ENCODE data around the gene GMDS.

Gene GMDS

DNA sequence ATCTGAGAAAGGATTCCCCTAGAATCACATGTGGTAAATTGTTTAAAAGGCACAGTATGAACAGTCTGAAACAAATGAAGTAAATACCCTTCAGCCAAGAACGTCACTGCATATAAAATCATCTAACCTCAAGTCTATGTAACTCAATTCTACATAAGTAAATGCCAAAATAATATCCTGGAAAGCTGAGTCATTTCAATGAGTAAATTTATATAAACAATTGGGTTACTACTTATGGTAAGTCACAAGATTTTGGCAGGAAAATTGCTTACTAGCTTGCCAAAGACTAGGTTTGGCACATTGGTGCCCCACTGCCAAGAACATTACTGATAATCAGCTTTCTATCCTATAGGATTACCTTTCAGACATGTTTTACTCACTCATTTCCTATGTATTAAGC lies 8.4 kb downstream of the GMDS start:
- DNase-seq = no peak

DNA sequence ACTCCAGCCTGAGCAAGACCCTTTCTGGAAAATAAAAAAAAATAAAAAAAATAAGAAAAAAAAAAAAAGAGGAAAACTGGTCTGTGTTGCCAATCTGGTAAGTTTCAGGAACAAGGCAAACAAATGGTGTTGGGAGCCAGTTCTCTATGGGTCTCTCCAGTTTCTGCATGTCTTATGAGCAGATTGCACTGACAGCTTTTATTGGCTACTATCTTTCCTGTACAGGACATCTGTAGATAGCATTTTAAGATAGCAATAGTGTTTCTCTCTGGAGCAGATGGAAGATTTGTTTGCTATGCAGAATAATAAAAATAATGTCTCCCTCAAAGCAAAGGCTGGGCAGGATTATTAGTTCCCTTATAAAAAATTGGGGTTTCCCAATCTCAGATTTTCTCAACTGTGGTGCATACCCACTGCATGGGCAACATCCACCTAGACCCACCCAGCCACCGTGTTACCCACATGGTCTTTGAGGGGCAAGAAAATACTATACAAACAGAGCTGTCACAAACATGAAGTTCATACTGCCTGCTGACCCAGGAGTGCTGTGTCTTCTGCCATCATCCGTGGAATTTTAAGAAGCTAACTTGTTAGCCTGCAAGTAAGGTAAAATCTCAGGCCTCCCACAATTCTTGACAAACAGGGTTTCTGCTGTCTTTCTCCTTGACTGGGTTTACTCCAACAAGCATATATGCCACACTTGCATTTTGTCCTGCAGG lies 9.5 kb downstream of the GMDS start:
- no peak for DNase-seq

DNA sequence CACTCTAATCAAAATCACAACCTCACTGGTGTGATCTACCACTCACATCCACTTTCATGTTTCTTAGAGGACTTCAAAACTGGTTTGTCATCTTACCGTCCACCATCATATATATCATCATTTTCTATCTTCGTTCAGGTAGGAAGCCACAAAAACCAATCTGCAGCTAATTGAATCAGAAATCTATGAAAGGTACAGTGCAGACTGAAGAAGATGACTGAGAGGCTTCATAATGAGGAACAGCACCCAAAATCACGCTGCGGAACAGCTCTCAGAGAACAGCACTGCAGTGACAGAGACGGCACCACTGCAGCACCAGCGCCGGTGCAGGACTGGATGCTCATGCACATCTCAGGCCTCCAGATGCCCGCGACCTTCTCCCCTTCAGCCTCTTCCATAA lies 13.0 kb downstream of the GMDS start:
- no peak for DNase-seq

DNA sequence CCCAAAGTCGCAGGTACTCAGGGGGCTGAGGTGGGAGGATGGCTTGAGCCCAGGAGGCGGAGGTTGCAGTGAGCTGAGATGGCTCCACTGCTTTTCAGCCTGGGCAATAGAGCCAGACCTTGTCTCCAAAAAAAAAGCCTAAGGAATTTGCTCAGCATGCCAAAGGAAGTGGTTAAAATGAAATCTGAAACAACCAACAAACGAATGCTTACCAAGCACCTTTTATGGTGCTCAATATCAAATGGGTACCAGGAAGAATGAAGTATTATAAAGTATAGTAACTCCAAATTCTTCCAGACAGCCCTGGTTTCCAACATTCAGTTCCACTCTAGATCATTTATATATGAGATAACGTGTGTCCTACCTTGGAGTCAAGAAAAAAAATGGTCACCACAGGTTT lies 14.0 kb downstream of the GMDS start:
- DNase-seq = no peak

DNA sequence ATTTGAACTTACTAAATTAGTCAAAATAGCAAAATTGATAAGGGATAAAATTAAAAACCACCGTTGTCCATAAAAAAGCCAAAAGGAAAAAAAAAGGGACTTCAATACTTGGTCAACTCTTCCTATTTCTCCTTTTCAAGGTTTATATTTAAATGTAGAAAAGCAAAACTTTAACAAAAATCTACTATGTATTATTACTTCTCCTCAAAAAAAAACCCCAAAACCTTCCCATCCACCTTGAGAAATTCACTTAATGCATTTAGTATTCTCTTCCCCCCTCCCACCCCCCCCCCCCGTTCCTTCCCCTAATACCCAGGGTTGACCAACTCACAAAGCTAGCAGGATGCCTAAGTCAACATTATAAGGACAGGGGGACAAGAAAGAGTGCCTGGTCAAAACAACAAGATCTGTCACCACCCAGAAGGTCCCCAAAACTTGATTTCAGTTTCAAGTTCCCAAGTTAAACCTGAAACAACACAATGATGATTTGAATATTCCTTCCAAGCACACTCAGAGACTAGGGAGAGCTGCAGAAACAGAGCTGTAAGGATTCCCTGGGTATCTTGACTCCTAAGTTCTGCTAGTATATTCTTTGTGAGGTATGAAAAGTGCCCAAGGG lies 14.6 kb downstream of the GMDS start:
- no peak for DNase-seq

DNA sequence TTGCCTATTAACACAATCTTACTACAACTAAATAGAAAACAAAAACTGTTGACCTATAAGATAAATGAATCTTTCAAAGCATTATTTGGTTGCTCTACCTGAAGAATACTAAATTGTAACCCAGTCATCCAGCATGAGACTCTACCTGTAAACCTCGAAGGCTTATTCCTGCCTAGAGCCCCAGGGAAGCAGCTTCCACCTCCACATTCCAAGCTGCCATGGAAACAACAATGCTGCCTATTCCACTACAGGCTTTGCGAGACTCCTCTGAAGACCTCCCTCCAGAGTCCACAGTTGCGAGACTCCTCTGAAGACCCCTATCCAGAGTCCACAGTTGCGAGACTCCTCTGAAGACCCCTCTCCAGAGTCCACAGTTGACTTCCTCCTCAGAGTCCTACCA lies 15.7 kb downstream of the GMDS start:
- DNase-seq = no peak

DNA sequence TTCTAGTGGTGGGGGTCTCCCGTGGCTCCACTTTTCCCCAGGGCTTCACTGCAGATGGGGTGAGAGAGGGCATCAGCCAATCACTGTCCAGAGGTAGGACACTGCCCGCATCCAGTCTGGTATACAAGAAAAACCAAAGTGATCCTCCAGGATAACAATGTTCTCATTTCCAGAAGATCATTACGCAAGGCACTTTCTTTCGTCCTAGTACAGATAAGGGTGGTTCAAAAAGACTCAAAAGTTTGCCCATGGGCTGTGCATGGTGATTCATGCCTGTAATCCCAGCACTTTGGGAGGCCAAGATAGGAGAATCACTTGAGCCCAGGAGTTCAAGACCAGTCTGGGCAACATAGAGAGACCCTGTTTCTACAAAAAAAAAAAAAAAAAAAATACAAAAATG lies 16.4 kb downstream of the GMDS start:
- DNase-seq = no peak

DNA sequence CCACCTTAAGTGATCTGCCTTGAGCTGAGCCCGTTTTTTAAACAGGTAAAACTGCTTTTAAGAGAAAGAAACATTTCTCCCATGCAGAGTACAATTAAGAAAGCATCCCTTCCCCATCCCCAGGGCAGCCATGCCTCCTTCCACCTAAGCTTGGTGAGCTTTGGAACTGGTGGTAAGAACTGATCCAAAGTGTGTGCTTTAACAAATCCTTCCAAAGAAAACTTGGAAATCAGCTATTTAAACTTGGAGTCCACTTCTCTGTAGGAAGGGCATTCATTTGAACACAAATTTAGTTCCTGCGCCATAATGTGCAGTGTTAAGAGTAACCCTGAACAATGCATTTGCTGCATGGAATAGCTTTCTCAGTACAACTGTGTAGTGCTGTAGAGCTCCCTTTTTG lies 17.0 kb downstream of the GMDS start:
- no peak for DNase-seq

DNA sequence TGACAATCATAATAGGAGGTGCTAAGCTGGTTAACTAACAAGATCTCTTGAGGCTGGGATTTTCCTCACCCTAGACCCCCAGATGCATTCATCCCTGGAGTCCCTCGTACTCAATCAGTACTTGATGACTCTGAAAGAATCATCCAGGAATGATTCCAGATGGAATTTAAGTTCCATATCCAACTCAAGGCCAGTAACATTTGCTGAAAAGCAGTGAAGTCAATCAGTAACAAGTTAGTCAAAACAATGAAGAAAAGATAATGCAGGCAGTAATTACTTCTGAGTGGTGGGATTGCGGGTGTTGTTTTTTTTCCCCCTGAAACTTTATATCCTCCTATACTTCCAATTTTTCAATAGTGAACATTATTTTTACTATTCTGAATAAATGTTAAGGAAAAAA lies 18.6 kb downstream of the GMDS start:
- no peak for DNase-seq

DNA sequence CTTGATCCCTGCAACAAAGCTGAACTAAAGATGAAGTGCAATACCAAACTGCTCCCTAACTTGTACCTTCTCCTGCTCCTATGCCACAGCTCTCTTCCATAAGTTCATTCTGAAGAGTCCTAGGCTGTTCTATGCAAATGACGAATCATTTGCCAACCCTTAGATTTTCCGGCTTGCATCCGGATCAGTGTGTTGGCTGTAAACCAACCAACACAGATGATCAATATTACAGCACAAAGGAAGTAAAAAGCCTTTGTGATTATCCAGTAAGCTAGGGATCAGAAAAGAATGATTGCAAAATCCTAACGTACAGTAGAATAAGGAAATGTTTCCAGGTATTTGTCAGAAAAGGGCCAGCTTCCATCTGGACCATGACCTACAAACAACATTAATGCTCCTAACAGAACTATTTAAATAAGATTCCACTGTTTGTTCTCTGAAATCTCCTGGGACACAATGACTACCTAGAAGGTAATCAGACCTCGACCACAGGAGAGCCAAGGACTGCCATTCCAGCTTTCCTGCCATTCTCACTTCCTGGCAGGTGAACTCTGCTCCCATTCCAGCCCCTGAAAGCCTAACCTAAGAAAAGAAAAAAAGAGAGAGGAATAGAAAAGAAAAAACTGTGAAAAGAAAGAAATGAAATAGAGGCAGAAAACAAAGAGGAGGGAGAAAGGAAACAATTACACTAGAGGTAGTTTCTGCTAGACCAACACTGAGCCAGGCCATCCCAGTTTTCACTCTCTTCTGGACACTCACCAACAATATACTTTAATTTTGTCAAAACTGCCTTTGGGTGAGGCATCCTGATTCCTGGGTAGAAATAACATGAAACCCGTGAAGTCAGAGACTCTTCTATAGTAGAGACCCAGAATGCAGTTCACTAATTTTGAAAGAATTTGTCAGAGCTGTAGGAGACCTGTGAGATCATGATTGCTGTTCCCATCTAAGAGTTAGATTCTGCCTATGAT lies 19.7 kb downstream of the GMDS start:
- no peak for DNase-seq

DNA sequence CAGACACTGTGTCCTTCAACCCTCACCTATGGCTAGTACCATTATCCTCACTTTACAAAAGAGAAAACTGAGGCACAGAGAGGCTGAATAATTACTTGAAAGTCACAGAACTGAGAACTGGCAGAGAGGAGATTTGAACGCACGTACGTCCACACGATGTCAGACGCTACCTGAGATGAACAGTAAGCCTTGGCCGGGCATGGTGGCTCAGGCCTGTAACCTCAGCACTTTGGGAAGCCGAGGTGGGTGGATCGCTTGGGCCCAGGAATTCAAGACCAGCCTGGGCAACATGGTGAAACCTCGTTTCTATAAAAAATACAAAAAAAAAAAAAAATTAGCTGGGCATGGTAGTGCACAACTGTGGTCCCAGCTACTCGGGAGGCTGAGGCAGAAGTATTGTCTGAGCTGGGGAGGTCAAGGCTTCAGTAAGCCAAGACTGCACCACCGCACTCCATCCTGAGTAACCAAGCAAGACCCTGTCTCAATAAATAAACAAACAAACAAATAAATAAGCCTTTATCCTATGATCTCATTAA lies 20.5 kb downstream of the GMDS start:
- DNase-seq = no peak

DNA sequence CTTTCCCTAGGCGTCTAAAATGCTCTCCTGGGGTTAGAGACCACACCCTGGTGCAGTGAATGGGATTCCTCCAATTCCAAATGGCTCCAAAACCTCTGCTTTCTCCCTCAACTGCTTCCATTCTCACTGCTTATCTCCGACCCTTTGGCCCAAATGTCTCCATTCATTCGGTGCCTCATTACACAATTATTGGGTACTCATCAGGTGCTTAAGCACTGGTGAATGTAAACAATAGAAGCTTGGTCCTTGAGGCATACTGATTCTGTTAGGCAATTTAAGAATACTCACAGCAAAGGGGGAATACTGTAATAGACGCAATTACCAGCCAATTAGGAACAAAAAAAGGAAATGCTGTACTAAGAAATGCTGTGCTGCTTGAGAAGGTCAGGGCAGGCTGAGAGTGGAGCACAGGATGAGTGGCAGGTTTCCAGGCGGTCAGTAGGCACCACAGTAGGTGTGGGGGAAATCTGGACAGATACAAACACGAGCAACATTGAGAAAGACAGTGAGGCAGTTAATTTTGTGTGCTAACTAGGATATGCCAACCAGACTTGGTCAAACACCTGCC lies 23.0 kb downstream of the GMDS start:
- no peak for DNase-seq

DNA sequence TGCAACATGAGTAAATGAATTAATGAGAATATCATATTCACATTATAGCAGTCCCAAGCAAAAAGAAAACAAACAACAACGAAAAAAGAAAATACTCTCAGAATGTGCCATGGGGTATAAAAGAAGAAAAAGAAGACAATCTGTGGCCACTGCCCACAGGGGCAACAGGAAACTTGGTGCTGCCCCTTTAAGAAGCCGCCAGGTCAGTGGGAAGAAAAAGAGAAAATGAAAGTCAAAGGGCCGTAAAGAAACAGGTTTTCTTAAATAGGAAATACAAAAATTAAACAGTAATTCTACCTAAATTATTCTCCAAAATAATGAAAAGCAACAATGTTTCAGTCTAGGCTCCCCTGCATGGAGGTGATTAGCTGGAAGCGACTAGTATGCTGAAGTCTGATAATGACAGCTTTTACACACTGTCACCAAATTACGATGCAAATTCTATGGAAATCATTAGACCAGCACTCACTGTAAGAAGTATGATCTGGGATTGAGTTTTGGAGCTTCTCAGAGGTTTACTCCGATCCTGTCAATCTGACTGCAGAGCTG lies 23.6 kb downstream of the GMDS start:
- DNase-seq = no peak

DNA sequence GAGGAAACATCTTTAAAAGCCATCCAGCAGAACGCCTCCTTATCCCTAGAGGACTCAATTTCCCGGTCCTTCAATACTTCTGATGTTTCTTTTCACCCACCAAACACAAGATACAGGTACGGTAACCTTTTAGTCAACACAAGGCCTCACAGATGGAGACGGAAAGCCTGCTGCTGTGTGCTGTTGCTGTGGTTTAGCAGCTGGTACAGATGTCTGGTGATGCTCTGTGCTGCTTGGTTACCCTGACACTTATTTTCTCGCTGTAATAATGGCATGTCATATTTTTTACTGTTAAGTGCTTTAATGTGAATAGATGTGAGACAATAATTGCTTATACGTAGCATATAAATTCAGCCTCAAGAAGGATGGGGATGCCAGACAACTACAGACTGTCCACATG lies 25.3 kb downstream of the GMDS start:
- DNase-seq = no peak

DNA sequence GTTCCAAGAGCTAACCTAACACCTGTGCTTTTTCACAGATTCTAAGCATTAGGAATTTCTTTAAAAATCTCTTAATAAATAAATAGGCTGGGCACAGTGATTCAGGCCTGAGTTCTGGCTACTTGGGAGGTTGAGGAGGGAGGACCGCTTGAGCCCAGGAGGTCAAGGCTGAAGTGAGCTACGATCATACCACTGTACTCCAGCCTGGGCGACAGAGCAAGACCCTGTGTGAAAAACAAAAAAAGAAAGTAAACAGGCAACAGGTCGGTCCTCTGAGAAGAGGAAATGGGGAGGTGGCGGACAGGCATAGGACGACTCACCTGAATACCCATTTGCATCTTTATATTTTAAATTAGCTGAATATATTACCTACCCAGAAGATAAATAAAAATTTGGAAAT lies 26.5 kb downstream of the GMDS start:
- no peak for DNase-seq

DNA sequence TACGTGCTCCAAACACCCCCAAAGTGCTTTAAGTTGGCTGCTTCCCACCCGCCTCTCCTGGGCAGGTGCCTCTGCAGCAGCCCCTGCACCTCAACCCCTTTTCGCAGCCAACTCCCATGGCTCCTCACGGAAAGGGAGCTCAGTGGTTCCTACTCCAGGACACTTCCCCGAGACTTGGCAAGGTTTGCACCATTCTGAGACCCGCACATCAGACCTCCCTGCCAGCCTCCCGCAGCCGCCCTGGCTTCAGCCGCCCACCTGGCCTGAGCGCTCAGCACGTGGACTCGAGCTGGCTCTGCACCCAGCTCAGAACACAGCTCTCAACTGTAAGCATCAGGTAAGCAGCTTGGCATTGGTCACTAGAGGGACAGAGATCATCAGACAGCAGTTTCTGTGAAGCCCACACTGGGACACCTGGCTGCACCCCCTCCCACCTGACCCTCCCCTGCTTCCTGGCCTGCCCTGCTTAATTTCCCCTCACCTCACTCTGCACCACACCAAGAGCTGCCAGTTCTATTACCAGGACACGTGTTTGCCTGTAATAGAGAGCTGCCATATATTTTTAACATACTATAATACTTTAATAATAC lies 28.5 kb downstream of the GMDS start:
- no peak for DNase-seq

DNA sequence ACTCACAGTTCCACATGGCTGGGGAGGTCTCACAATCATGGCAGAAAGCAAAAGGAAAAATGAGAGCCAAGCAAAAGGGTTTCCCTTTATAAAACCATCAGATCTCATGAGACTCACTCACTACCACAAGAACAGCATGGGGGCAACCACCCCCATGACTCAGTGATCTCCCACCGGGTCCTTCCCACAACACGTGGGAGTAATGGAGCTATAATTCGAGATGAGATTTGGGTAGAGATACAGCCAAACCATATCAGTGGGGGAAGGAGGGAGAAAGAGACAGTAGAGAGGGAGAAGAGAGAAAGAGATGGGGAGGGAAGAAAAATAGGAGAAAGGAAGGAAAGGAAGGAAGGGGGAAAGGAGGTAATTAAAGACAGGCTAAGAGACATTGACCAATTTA lies 30.1 kb downstream of the GMDS start:
- no peak for DNase-seq

DNA sequence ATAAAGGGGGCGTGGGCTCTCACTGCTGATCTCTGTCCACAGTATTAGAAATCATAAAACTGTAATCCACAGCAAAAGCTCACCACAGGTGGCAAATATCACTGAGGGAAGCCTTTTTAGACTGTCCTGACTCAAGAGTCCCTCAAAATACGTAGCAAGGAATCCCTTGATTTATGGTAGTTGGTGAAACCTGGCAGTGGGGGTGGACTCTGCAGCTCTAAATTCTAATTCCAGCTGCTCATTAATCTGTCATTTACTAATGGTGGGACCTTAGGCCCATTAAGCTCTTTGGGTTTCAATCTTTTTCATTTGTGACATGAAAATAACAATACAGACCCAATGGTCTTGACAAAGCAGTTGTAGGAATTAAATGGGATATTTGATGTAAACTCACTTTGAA lies 32.3 kb downstream of the GMDS start:
- no peak for DNase-seq

DNA sequence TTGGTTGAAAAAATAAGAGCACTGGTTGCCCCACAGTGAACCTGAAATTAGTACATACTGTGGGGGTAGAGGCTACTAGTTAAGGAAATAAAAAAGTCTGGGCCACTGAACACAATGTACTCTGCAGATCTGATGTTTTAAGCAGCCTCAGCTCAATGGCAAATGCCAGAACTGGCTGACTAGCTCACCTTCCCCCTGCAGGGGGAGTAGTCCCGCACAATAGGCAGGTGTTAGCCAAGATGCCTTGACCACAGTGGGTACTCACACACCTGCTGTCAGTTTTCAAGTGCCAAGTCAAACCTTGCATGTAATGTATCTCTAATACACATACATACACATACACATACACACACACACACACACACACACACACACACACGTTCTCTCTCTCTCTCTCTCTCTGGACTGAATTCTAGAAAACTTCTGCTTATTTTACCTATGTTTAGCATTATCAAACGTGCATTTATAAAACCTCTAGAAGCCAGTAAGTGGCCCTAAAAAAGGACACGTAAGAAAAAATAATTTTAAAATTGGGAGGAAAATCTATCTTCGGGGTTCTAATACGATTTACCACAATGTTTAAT lies 36.1 kb downstream of the GMDS start:
- no peak for DNase-seq

DNA sequence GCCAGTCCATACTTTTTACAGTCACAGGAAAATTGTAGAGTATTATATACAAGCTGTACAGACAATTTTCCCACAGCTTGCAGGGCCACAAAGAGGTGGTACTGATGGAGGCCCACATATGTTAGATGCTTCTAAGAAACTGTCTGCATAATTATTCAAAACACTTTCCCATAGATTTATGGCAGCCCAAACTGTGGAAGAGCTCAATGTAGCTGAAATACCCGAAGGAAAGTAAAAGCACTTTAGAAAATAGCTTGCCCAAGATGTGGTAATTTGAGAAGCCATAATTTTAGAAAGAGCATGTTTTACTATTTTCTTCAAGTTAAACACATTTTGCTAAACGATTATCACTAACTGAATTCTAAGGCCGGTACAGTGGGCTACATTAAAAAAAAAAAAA lies 36.9 kb downstream of the GMDS start:
- no peak for DNase-seq

DNA sequence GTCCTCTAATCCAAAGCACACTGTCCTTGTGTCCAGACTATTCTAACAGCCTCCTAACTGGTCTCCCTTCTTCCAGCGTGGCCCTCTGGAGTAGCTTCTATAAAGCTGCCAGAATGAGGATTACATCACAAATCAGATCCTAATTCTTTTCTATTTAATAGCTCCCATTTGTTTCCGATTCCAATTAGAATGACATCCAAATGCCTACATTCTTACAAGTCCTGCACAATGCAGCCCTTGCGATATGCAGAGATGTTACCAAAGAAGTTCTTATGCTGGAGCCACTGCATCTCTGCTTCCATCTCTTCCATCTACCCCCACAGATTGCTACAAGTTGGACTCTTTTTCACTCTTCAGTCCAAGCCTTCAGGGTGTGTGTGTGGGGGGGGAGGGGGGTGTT lies 40.0 kb downstream of the GMDS start:
- no peak for DNase-seq

DNA sequence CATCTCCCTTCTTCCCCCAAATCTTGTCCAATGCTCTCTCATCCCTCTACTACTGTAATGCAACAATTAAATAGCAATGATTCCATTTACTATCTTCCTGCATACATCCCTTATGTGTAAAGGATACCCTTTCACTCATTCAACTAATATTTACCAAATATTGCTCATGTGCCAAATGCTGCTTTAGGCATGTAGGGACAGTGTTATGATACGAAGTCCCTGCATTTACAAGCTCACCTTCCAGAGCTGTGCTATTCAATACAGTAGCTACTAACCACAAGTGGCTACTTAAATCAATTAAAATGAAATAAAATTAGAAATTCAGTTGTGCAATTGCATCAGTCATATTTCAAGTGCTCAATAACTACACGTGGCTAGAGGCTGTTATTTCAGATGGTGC lies 41.1 kb downstream of the GMDS start:
- DNase-seq = no peak
